NCI-H345 (cell line): ENCODE data around the gene ZFAND3.
"Not testable (repeated sequence)": the region's sequence is repeated elsewhere in the genome, so short reads cannot be mapped to it uniquely, and the experiment has no call there.

Source experiments
- DNase-seq: peaks from one replicate; lab custom pipeline; 2025; lab: John Stamatoyannopoulos, UW

Gene ZFAND3

GRCh38 chr6:37972994-37973757, 153.6 kb downstream of the ZFAND3 start:
- DNase-seq, result no peak

DNA sequence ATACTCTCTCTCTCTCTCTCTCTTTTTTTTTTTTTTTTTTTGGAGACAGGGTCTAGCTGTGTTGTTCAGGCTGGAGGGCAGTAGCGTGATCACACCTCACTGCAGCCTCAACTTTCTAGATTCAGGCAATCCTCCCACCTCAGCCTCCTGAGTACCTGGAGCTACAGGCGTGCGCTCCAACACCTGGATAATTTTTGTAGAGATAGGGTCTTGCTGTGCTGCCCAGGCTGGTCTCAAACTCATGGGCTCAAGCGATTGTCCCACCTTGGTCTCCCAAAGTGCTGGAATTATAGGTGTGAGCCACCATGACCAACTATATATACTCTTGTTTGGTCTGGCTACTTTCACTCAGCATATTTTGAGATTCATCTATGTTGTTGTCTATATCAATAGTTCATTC, 154.9 kb downstream of the ZFAND3 start:
- DNase-seq, result no peak

- DNase-seq, result no peak
These were observed 155.4 kb downstream of the ZFAND3 start for GRCh38 chr6:37974943-37975342.

DNA sequence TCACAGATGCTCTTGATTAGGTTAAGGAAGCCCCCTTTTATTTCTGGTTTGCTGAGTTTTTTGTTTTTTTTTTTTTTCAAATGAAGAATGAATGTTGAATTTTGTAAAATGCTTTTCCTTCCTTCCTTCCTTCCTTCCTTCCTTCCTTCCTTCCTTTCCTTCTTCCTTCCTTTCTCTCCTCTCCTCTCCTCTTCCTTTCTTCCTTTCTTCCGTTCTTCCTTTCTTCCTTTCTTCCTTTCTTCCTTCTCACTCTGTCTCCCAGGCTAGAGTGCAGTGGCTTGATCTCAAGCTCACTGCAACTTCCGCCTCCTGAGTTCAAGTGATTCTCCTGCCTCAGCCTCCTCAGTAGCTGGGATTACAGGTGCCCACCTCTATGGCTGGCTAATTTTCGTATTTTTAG, 158.2 kb downstream of the ZFAND3 start:
- DNase-seq, result no peak

DNA sequence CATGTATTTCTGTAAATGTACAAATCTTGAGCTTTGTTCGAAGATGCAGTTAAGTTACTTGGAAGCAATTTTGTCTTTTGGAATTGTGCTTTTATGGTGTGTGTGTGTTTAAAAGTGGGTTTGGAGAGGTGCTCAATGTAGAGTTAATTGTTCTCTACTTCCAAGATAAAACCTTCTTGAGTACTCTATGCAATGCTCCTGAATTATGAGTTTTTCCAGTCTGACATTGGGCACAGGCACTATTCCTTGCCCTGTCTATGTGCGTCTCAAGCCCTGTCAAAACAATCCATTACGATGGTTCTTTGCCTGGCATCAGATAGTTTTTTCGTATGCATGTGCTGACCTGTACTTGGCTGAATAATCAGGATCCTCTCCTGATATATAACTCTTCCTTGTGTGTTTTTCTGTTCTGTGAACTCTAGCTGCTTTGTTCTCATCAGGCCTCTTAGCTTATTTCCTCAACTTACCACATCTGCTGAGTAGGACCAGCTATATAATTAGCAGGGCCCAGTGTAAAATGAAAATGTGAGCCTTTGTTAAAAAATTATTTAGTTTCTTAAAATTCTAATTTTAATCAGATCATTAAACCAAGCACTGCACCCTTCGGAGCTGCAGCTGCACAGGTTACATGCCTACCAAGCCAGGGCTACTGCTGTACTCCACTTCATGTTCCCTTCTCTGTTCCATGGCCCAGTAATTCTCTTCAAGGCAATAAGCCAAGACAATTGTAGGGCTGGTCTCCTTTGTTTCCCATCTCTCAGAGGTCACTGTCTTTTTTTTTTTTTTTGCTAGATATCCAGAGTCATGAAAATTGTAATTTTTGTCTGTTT, 160.1 kb downstream of the ZFAND3 start:
- DNase-seq, result no peak

DNA sequence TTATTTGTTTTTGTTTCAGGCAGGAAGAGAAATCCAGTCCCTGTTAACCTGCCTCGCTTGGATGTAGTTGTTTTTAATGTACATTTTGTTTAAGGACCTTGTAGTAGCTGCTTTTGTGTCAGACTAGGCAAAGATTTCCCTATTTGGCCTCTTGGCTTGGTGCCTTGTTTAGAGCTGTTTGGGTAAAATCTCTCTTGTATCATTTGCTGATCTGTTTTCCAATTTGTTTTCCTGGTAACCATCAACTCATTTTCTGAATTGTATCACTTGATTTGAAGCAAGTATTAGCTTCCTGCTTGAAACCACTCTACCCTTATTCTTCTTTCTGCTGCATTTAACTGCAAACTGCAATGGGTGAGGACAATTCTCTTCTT, 160.7 kb downstream of the ZFAND3 start:
- peak; percentile 19 for DNase-seq

- no peak for DNase-seq
These were observed 162.1 kb downstream of the ZFAND3 start for GRCh38 chr6:37981626-37982025.

- no peak for DNase-seq
These were observed 162.8 kb downstream of the ZFAND3 start for GRCh38 chr6:37982317-37982716.

GRCh38 chr6:37983720-37984501, 164.4 kb downstream of the ZFAND3 start:
- DNase-seq, result no peak

- no peak for DNase-seq
These were observed 165.1 kb downstream of the ZFAND3 start for GRCh38 chr6:37984578-37984977.

DNA sequence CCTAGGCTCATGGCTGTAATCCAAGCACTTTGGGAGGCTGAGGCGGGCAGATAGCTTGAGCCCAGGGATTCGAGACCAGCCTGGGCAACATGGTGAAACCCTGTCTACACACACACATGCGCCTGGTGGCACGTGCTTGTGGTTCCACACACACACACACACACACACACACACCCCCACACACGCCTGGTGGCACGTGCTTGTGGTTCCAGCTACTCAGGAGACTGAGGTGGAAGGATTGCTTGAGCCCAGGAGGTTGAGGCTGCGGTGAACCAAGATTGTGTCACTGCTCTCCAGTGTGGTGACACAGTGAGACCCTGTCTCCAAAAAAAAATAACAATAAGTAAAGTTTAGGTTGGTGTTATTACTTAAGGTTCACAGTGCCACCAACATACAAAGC, 165.8 kb downstream of the ZFAND3 start:
- no peak for DNase-seq

GRCh38 chr6:37987018-37987417, 167.5 kb downstream of the ZFAND3 start:
- no peak for DNase-seq

DNA sequence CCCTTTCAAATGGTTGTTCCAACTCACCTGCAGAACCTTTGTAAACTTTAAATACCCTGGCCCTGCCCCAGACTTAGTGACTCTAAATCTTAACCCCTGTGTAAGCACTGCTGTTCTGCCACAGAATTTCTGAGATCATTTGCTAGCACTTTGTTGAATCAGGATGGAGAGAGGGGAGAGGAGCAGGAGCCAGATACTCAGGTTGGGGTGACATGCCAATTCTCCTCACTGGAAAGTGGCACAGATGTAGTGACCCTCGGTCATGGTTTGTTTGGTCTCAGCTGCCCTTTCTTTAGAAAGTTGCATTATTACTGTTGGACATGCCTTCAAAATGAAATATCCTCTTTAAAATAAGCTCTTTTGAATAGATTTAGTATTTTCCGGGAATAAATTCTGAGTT, 168.0 kb downstream of the ZFAND3 start:
- DNase-seq, result no peak

- no peak for DNase-seq
These were observed 168.6 kb downstream of the ZFAND3 start for GRCh38 chr6:37988127-37988526.

DNA sequence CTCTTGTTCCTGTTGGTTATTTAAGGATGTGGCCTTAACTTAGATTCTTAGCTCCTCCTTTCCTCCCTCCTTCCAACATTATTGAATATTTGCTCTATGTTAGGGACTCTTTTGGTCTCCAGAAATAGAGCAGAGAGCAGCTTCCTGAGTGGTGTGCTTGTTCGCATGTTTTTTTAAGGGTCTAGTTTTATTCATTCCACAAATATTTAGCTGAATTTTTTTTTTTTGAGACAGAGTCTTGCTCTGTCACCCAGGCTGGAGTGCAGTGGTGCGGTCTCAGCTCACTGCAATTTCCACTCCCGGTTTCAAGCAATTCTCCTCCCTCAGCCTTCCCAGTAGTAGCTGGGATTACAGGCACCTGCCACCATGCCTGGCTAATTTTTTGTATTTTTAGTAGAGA, 169.2 kb downstream of the ZFAND3 start:
- DNase-seq, result no peak

GRCh38 chr6:37990762-37991525, 171.4 kb downstream of the ZFAND3 start:
- DNase-seq, result no peak

- DNase-seq, result no peak
These were observed 173.2 kb downstream of the ZFAND3 start for GRCh38 chr6:37992749-37993148.

DNA sequence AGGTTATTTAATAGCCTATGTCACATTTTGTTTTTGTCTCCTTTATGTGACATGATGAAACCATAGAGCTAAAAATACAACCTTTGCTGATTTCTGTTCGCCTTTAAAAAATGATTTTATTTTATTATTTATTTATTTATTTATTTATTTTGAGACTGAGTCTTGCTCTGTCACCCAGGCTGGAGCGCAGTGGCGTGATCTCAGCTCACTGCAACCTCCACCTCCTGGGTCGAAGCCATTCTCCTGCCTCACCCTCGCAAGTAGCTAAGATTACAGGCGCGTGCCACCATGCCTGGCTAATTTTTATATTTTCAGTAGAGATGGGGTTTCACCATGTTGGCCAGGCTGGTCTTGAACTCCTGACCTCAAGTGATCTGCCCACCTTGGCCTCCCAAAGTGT, 173.7 kb downstream of the ZFAND3 start:
- DNase-seq, result not testable (repeated sequence)

GRCh38 chr6:37993596-37993995, 174.1 kb downstream of the ZFAND3 start:
- no peak for DNase-seq

DNA sequence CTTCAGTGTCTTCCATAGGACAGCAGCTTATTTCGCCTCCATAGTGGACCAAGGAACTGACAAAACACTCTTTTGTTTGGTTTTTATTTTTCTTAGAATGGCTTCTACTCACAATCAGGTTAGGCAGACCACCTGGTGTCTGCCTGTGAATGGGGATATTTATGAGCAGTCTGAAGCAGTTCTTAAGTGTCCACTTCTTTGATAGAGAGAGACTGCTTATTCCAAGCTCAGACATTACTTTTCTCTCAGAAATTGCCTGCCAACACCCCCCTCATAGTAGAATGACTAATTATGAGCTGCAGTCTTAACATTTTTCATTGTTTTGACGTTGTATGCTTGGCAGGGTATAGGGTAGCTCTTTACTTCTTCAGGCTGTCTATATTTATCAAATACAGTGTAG, 174.7 kb downstream of the ZFAND3 start:
- peak; percentile 19 for DNase-seq

DNA sequence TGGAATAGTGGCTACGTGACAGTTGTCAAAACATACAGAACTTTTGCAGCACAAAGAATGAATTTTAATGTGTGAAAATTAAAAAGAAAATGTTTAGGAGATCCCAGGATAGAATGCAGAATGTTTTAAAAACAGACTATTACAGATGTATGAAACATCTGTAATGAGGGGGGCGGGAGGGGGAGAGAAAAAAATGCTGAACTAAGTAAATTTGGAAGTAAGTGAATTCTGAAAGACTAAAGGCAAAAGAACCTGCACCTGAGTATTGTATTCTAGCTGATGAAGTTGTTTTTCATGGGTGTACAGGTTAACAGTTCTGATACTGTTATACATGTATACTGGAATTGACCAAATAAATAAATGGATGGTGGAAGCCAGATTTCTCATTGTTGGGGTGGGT, 178.8 kb downstream of the ZFAND3 start:
- no peak for DNase-seq

DNA sequence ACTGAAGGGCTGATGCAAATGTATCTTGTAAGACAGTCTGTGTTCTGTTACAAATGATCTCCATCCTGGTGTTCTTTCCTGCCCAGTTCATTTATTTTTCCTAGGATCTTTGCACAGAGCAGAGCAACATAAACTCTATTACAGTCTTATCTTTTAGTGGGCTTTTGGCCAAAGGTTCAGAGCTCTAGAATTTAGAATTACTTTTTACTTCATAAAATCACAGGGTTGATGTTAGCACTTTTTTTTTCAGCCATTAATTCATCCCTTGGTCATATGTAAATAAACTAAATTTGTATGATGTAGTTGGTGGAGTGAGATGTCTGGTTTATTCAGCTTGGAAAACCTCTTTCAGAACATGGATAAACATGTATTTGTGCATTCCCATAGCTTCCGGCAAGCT, 181.9 kb downstream of the ZFAND3 start:
- no peak for DNase-seq
